Esophagus muscularis mucosa (tissue), 4 donors: ENCODE measurements around the gene AFF3.

ENCODE experiments used
- CTCF ChIP-seq, 3 experiments: fragments of 200-600 bp in 2 of 3; fragments of 450-650 bp in 1 of 3; sonication (generic) in 2 of 3; IDR thresholded peaks; one replicate each; pipeline ENCODE4 v1.5.1; 2017 to 2019; ENCODE audit warnings: antibody characterized with exemption in 3 of 3, mild to moderate bottlenecking in 2 of 3, moderate library complexity in 1 of 3
- EP300 ChIP-seq: sonication (generic); formaldehyde crosslinking; IDR thresholded peaks from one replicate; pipeline ENCODE4 v1.6.1; 2017; ENCODE audit warnings: antibody characterized with exemption
- POLR2A ChIP-seq: fragments of 450-650 bp; IDR thresholded peaks from one replicate; pipeline ENCODE4 v1.6.1; 2017; ENCODE audit warnings: antibody characterized with exemption, moderate library complexity, mild to moderate bottlenecking, low read depth
- POLR2AphosphoS5 ChIP-seq, 2 donors: sonication (generic); formaldehyde crosslinking; IDR thresholded peaks; one replicate each; pipeline ENCODE4 v1.6.1; 2017; ENCODE audit warnings: antibody characterized with exemption in 2 of 2

DNA sequence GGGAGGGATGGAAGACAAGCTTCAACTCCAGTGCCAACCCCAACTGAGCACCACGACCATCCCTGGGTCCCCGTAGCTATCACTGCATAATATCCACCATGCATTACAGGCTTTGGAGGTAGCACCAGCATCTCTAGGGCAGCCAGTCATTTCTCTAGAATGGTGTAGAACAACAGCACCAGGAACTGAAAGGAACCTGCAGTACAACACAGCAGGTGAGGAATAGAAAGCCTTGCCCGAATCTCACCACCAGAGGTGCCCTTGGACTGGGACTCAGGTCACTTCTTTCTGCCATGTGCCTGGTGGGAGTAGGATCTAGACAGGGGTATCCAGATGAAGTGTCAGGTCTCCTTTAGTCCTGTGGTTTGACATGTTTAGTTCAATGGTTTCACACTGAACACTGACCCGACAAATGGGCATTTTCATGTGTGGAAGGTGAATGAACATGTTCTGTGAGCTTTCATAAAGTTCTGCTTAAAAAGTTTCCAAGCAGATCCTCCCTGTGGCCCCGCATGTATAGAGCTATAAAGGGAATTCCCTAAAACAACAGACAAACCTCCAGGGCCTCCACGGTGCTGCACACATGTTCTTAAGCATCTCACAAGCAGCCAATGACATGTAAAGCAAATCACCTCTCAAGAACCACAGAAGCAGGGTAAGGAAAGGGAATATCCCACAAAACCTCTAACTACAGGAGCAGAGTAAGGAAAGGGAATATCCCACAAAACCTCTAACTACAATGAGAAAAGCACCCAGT is 208.3 kb downstream of the AFF3 start:
- TF ChIP-seq CTCF (IDR thresholded peaks at IDR 0.05): no peak
- no peak for TF ChIP-seq EP300
- no peak for TF ChIP-seq POLR2AphosphoS5 (IDR thresholded peaks at IDR 0.05)
- no peak for TF ChIP-seq POLR2A
